PC-3 (cell line): ENCODE results near the gene INAFM2.

Source experiments
- EZH2 ChIP-seq: fragments of 300-600 bp; sonication (generic); IDR thresholded peaks from one replicate; pipeline ENCODE4 v1.6.1; 2017; ENCODE audit warnings: antibody characterized with exemption, mild to moderate bottlenecking, low read length; ENCODE audit not compliant: unreplicated experiment
- EZH2phosphoT487 ChIP-seq: fragments of 300-600 bp; sonication (generic); IDR thresholded peaks from 2 replicates; pipeline ENCODE4 v1.6.1; 2018; ENCODE audit warnings: mild to moderate bottlenecking, antibody characterized with exemption, low read length, borderline replicate concordance
- TF ChIP-seq, protein P1 (sequence below): fragments of 300-600 bp; sonication (generic); conservative IDR thresholded peaks from 2 replicates; pipeline ENCODE4 v1.5.1; 2017; ENCODE audit warnings: antibody characterized with exemption, low read depth, mild to moderate bottlenecking, low read length

DNA sequence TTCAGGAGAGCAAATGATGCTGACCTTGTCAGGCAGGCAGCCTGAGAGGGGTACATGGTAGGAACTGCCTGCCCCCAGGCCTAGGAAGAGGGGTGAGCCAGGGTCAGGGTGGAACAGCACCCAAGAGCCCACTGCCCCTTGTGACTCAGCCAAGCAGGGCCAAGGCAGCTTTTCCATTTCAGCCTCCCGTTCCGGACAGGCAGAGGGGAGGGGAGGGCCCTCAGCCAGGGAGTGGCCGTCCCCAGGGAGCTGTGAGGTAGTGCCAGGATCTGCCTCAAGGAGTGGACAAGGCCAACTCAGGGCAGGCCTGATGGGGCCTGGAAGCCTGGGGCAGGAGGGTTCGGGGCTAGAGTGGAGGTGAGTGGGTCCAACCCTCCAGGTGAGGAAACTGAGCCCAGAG, 35.5 kb upstream of the INAFM2 start:
- TF ChIP-seq, protein P1, sequence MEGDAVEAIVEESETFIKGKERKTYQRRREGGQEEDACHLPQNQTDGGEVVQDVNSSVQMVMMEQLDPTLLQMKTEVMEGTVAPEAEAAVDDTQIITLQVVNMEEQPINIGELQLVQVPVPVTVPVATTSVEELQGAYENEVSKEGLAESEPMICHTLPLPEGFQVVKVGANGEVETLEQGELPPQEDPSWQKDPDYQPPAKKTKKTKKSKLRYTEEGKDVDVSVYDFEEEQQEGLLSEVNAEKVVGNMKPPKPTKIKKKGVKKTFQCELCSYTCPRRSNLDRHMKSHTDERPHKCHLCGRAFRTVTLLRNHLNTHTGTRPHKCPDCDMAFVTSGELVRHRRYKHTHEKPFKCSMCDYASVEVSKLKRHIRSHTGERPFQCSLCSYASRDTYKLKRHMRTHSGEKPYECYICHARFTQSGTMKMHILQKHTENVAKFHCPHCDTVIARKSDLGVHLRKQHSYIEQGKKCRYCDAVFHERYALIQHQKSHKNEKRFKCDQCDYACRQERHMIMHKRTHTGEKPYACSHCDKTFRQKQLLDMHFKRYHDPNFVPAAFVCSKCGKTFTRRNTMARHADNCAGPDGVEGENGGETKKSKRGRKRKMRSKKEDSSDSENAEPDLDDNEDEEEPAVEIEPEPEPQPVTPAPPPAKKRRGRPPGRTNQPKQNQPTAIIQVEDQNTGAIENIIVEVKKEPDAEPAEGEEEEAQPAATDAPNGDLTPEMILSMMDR = no peak
- TF ChIP-seq EZH2 (no peak), EZH2phosphoT487 (no peak)
